Kidney capillary endothelial cell (primary cell): Measurements from ENCODE around the gene ANAPC7.
A peak's percentile ranks its signal among the peaks of the same experiment; 100 is the strongest.
"Not testable (repeated sequence)": the region's sequence is repeated elsewhere in the genome, so short reads cannot be mapped to it uniquely, and the experiment has no call there.

Experiments
- DNase-seq: peaks from one replicate; pipeline ENCODE4 v3.0.0-alpha.2; 2018; ENCODE audit warnings: low spot score

Gene ANAPC7, protein sequence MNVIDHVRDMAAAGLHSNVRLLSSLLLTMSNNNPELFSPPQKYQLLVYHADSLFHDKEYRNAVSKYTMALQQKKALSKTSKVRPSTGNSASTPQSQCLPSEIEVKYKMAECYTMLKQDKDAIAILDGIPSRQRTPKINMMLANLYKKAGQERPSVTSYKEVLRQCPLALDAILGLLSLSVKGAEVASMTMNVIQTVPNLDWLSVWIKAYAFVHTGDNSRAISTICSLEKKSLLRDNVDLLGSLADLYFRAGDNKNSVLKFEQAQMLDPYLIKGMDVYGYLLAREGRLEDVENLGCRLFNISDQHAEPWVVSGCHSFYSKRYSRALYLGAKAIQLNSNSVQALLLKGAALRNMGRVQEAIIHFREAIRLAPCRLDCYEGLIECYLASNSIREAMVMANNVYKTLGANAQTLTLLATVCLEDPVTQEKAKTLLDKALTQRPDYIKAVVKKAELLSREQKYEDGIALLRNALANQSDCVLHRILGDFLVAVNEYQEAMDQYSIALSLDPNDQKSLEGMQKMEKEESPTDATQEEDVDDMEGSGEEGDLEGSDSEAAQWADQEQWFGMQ

DNA sequence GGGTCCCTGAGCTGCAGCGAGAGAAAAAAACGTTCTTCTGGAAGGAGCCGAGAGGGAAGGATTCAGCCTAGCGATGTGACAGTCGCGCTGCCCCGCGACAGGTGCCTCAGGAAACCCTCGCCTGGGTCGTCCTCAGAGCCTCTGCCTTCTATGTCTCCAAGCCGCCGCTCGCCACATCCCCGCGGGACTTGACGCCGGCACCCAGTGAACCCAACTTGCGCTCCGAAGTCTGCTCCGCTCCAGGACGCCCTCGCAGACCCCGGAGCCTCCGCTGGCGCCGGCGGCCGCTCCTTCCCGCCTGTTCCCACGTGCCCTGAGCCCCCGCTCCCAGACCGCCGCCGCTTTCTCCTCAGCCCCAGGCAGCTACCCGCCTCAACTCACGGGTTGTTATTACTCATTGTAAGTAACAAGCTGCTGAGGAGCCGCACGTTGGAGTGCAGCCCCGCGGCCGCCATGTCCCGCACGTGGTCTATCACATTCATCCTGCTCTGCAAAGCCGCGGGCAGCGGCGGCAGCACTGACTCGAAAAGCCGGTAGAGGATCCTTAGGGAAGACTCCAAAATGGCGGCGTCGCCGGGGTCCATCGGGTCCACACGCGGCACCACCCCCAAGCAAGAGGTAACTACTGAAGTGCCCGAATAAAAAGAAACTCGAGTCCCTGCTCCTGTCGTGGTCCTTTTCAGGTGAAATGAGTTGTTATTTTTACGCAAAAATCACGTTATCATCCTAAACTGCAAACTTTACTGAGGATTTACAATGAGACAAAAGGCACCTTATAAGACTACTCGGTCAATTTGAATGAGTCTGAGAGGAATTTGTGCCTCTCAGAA is at the start of gene ANAPC7:
Gene ANAPC7 (minus strand): TSS at position 563 of the 830 bp plus-strand sequence. CDS start 81 bp downstream, at position 482.
- DNase-seq: peak; percentile 88

DNA sequence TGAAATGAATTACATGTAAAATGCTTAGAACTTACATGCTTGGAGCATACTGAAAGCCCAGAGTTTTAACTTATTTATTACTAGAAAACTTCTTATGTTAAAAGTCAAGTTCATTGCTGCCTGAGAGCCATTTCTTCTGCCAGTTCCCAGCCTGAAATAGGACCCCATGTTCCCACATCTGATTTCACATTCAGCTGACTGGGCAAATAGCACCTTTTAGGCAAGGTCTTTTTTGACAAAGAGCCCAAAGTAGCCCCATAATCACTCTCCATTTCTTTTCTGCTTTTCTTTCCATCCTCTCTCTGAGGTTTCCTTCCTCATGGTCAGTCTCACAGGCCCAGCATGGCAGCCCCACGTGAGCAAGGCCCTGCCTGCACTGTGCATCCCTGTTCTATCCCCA is 47.8 kb upstream of the ANAPC7 start:
- DNase-seq: no peak

DNA sequence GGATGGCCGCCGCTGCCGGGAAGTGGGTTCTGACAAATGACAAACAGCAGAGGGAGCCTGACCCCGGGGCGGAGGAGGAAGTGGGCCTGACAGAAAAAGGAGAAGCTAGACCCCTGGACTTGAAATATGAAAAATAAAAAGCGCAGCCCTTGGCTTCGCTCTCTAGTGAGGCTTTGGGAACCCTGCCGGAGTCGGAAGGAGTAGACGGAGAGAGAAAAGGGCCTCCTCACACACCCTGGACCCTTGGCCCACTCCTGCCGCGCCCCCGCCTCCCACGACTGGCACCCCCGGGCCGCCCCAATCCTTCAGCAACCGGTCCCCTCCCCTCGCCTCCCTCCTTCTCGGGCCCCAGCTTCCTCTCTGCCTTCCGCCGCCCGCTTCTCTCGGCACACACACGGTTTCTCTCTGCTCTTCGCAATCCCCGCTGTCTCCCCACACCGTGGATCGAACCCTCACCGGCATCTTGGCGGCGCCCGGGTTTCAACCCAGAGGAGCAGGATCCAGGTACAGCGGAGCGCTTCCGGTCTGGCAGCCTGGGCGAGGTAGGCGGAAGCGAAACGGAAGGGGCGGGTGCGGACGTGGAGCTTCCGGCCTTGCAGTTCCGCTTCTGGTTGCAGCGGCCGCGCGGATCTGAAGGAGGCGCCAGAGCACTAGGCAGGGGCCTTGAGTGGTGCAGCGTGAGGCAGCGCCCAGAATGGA is 46.4 kb upstream of the ANAPC7 start, which contains the start of gene ARPC3:
Gene ARPC3 (minus strand): TSS at position 539 of the 699 bp plus-strand sequence. CDS start 77 bp downstream, at position 462.
- DNase-seq: peak; percentile 93

DNA sequence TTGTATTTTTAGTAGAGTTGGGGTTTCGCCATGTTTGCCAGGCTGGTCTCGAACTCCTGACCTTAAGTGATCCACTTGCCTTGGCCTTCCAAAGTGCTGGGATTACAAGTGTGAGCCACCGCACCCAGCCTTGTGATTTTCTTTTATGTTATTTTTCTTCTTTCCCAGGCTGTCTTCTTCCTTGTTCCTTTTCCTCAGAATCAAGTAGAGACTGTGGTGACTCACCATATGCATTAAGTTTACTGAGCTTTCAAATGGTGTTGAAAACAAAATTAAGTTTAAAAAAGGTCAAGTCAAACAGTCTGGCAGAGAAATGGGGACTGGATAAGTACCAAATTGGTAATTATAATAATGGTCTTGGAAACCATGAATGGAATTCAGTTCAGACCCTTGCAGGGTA is 40.9 kb upstream of the ANAPC7 start:
- no peak for DNase-seq

DNA sequence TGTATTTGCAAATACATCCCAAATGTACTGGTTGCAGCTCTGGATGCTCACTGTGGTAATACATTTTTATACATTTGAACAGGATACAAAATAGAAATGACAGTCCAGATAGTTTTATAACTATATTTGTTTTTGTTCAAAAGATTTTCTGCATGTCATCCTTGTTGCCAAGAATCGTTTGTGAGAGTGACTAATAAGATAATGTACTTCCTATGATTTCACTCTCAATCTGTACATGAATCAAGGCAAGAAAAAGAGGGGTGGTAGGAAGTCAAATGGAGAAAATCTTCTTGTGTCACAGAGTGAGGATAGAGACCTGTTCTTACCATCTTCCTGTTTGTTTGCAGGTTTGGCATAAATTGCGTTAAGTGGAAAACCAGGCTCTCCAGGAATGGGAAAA is 32.7 kb upstream of the ANAPC7 start:
- DNase-seq: peak; percentile 16

DNA sequence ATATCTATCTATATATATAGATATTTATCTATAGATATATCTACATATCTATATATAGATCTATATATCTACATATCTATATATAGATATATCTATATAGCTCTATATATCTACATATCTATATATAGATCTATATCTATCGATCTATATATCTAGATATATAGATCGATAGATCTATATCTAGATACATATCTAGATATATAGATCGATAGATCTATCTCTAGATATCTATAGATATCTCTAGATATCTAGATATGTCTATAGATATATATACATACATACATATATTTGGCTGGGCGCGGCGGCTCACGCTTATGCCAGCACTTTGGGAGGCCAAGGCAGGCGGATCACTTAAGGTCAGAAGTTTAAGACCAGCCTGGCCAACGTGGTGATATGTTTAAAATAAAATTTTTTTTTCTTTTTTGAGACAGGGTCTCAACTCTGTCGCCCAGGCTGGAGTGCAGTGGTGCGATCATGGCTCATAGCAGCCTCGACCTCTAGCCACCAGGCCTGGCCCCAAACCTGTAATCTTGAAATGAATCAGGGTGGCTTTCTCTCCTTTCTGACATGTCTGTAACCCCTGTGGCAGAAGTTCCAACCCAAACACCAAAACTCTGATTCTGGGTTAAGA is 28.6 kb upstream of the ANAPC7 start:
- DNase-seq: no peak

DNA sequence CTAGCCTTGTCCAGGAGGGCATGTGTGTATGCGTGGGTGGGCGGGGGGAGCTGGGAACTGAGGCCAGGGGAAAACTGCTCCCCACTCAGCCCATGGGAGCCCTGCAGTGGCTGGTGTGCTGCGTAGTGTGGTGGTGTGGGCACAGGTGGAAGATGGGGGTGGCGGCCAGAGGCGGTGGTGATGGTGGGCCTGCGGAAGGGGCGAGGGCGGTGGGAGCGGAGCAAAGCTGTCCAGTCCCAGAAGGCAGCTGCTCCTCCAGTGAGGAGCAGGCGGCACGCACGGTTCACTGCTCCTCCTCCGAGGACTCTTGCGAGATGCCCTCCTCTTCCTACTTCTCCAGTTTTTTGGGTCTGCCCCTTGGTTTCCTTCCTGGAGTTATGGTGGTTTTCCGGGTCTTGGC is 26.2 kb upstream of the ANAPC7 start:
- not testable (repeated sequence) for DNase-seq

DNA sequence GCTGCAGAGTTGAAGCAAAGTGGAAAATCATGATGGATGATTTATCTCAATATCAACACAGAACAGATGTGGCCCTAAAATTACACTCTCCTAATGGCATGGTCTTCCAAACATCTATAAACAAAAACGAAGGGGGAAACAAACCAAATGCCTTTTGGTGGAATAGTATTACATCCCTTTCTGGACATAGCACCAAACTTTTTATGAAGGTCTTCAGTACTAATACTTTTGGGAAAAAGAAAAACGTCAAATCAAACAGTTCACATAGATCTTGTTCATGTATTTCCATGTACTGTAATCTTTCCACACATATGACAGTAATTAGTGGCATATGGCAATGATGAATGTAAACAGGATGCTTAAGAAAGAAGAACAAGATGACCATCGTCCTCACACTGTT is 22.9 kb upstream of the ANAPC7 start:
- DNase-seq: no peak

DNA sequence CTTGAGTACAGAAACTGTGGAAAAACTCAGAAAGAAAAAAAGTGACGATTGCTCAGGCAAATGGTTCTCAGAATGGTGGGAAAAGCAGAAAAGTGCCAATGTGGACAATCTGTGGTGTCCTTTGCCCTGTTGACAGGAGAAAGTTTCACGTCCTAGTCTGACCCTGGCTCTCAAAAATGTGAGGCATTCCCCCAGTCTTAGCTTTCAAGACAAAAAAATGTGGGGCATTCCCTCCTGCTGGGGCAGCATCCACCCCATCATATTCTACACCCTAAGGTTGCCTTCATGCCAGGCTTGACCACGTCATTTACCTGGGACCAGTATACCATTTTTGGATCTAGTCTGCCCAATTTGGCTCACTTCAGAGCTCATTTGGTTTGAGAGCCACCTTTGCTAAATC is 20.7 kb upstream of the ANAPC7 start:
- DNase-seq: no peak

DNA sequence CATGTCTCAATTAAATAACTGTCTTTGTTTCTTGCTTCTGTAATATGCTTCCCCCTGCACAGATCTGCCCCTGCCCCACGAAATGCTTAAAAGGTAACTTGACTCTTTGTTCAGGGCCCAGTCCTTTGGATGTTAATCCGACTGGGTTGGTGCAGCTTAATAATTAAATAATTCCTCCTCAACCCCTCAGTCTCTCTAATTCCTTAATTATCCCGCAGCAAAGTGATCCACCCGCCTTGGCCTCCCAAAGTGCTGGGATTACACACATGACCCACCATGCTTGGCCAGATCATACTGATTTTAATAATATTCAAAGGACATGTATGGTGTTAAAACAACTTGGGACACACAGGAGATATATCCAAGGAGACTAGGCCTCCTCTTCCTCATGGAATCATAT is 18.2 kb upstream of the ANAPC7 start:
- no peak for DNase-seq

DNA sequence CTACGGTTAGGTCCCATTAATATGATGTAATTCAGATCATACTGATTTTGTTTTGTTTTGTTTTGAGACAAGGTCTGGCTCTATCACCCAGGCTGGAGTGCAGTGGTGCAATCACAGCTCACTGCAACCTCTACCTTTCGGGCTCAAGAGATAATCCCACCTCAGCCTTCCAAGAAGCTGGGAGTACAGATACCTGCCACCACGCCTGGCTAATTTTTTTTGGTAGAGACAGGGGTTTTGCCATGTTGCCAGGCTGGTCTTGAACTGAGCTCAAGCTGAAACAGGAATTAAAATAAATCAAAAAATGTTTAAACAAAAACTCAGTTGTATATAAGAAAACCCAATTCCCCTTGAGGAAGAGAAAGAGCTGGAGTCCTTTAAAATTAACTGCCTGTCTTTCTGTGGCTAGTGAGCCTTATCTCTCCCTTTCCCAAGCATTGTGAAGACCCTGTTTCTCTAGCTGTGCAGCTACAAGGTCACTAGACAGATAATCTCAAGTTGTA is 17.7 kb upstream of the ANAPC7 start:
- no peak for DNase-seq

DNA sequence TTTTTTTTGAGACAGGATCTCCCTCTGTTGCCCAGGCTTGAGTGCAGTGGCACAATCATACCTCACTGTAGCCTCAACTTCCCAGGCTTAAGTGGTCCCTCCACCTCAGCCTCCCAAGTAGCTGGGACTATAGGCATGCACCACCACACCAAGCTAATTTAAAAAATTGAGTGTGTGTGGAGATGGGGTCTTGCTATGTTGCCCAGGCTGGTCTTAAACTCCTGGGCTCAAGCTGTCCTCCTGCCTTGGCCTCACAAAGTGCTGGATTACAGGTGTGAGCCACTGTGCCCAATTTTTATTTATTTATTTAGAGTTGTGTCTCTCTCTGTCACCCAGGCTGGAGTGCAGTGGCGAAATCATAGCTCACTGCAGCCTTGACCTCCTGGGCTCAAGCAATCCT is 17.1 kb upstream of the ANAPC7 start:
- DNase-seq: not testable (repeated sequence)

DNA sequence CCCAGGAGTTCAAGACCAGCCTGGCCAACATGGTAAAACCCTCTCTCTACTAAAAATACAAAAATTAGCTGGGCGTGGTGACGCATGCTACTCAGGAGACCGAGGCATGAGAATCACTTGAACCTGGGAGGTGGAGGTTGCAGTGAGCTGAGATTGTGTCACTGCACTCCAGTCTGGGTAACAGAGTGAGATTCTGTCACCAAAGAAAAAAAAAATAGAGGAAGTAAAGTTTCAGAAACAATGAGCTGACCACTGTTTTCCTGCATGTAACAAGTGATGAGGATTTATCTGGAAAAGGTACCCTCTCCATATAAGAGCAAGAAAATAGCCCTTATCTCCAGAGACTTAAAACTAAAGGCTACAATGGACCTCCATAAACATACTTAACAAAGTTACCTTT is 13.6 kb upstream of the ANAPC7 start:
- not testable (repeated sequence) for DNase-seq

DNA sequence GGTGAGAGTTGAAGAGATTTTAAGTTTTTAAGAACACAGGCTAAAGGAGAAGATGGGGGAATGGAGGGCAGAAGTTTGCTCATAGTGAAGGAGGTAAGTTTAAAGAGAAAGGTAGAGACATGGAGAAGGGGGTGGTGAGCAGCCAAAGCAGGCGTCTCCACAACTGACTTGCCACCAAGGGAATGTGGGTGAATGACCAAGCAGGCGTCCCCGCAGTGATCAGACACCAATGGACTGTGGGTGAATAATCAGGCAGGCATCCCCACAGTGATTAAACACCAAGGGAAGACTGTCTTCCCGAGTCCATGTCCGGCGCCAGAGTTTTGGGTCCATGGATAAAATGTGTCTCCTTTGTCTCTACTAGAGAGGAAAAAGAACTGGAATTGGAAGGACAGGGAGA is 6.6 kb upstream of the ANAPC7 start:
- DNase-seq: not testable (repeated sequence)

DNA sequence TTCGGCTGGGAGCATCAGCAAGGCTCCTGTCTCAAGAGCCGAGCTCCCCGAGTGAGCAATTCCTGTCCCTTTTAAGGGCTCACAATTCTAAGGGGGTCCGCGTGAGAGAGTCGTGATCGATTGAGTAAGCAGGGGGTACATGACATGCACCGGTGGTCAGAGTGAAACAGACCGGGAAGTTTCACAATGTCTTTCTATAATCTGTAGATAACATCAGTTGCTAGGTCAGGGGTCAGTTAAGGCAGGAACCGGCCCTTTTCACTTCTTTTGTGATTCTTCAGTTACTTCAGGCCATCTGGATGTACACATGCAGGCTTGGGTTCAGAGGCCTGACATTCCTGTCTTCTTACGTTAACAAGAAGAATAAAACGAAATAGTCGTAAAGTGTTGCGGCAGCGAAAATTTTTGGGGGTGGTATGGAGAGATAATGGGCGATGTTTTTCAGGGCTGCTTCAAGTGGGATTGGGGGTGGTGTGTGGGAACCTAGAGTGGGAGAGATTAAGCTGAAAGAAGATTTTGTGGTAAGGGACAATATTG is 1.7 kb upstream of the ANAPC7 start:
- DNase-seq: not testable (repeated sequence)

DNA sequence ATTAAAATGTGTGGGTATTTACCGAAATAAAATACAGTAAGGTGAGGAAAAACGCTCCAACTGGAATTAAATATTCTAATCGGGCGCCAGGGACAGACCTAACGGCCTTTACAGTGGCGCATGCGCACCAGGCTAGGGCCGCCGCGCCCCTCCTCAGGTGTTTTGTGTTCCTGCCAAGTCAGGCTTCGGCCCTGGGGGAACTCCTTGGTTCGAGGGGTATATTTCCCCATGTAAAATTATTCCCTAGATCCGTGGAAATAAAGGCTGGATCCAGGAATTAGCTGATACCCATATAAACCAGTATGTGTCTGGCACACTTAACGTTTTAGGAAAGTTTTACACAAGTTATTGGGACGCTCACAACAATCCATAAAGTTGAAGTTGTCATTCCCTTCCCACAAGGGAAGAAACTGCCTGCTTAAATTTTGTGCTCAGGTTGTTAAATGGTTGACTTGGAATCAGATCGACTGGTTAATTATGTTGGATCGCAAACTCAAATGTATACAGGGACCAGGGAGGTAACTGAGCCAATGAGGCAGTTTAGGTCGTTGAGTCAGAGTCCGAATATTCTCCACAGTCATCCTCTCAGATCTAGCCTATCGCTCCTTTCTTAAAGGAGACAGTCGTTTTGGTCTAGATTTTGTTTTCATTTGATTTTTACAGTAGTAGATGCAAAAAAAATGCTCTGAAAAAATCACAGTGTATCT is 621 bp upstream of the ANAPC7 start:
- peak; percentile 73 for DNase-seq

DNA sequence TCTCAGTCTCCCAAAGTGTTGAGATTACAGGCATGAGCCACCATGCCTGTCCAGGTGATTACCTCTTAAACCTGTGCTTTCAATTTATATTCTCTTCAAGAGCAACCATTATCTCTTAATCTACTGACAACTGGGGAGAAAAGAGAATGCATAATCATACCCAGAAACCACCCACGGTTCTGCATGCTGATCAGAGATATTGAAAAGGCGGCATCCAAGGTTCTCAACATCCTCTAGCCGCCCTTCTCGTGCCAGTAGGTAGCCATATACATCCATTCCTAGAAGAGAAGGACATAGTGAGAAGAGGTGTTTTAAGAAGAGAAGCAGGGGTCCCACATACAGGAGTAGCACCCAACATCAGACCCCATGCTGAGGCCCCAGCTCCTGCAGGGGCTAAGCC is 20.8 kb downstream of the ANAPC7 start:
- DNase-seq: no peak

DNA sequence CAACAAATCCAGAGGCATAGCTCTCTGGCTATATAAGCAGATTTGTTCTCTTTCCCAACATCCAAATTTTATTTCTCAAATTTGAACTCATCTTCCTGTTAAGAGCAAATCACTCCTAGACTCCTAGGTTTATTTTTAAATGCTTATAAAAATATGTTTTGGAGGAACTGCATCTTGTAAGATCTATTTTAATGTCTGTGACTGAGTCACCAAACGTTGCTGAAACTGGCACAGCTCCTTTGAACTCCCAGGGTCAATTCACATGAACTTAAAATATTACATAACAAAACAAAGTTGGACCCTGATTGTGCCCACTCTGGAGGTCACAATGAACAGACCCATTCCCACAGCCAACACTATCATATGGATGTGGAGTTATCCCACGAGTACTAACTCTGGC is 23.9 kb downstream of the ANAPC7 start:
- no peak for DNase-seq

DNA sequence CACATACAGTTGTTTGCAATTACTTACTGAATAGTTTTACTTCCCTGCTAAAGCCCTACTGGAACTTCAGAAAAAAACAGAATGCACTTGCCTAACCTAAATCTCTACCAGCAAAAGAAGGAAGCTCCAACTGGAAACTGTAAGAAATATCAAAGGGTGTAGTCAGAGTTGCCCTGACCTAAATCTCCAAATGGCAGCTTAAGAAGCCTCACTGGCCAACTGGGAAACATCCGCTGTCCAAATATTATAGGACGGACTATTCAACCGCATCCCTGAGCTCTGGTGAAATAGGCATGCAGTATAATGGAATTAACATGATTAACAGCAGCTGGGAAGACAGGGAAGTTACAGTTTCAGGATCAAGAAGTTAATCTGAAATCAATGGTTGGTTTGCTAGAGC is 24.3 kb downstream of the ANAPC7 start:
- DNase-seq: no peak

DNA sequence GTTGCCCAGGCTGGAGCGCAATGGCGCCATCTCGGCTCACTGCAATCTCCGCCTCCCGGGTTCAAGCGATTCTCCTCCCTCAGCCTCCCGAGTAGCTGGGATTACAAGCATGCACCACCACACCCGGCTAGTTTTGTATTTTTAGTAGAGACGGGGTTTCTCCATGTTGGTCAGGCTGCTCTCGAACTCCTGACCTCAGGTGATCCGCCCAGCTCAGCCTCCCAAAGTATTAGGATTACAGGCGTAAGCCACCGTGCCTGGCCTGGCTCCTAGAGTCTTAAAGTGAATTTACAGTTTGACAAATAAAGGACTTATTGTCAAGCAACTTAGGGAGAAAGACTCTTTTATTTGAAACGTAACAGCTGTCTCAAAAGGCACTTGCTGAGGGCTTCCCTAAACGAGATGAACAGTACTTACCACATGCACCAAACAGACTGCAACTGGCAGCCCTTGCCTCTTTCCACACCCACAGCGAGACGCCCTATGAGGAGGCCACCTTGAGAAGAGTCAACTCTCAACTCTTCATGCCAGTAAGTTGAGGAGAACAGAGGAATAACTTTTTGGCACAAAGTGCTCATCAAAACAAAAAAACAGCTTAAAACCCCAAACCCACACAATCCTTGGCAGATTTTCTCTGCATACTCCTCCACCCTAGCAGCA is 25.2 kb downstream of the ANAPC7 start:
- DNase-seq: not testable (repeated sequence)
